Measurements from ENCODE around the gene DPP10.

DPP10 gene

GRCh38 chr2:115848192-115848591 is 1405.8 kb downstream of the DPP10 start:
- H3K27me3 Mint-ChIP-seq = no peaks in the 10 kb centered on the region
- peaks cover 23% of the 10 kb centered on the region for H3K9me3 Mint-ChIP-seq
- no peaks in the 10 kb centered on the region for H3K36me3 Mint-ChIP-seq (ENCODE audit: low read depth)
- ATAC-seq (no peak), DNase-seq (no peak)
- no peaks in the 10 kb centered on the region for H3K4me1 Mint-ChIP-seq
- H3K4me3 Mint-ChIP-seq = no peak overlapping the region
- H3K27ac Mint-ChIP-seq = no peak overlapping the region

- H3K4me3 Mint-ChIP-seq = no peak overlapping the region
- H3K27ac Mint-ChIP-seq = no peak overlapping the region
- peaks cover 5% of the 10 kb centered on the region for H3K9me3 Mint-ChIP-seq
- ATAC-seq = no peak
- H3K36me3 Mint-ChIP-seq (ENCODE audit: low read depth) = no peaks in the 10 kb centered on the region
- no peaks in the 10 kb centered on the region for H3K27me3 Mint-ChIP-seq
- H3K4me1 Mint-ChIP-seq = no peaks in the 10 kb centered on the region
- no peak for DNase-seq
Observed at GRCh38 chr2:115867024-115867423, 1424.6 kb downstream of the DPP10 start.

- Mint-ChIP-seq H3K9me3 (peaks cover 10% of the 10 kb centered on the region), H3K27ac (no peak overlapping the region), H3K27me3 (no peaks in the 10 kb centered on the region), H3K36me3 (ENCODE audit: low read depth) (no peaks in the 10 kb centered on the region), H3K4me1 (no peaks in the 10 kb centered on the region), H3K4me3 (no peak overlapping the region)
- ATAC-seq = no peak
- no peak for DNase-seq
Observed at GRCh38 chr2:115874427-115874826, 1432.0 kb downstream of the DPP10 start.

GRCh38 chr2:115880558-115880957 is 1438.1 kb downstream of the DPP10 start:
- DNase-seq = no peak
- no peak overlapping the region for H3K4me3 Mint-ChIP-seq
- H3K36me3 Mint-ChIP-seq (ENCODE audit: low read depth) = no peaks in the 10 kb centered on the region
- H3K27me3 Mint-ChIP-seq = no peaks in the 10 kb centered on the region
- ATAC-seq = no peak
- H3K4me1 Mint-ChIP-seq = no peaks in the 10 kb centered on the region
- peaks cover 18% of the 10 kb centered on the region for H3K9me3 Mint-ChIP-seq
- no peak overlapping the region for H3K27ac Mint-ChIP-seq

- Mint-ChIP-seq H3K4me1 (no peaks in the 10 kb centered on the region), H3K36me3 (ENCODE audit: low read depth) (no peaks in the 10 kb centered on the region), H3K27me3 (no peaks in the 10 kb centered on the region), H3K4me3 (no peak overlapping the region), H3K27ac (no peak overlapping the region), H3K9me3 (peaks cover 30% of the 10 kb centered on the region)
- ATAC-seq (no peak), DNase-seq (no peak)
Observed at GRCh38 chr2:115887209-115887776, 1444.9 kb downstream of the DPP10 start.
